ENCODE data around the gene GRM4.

- TF ChIP-seq, protein P1, sequence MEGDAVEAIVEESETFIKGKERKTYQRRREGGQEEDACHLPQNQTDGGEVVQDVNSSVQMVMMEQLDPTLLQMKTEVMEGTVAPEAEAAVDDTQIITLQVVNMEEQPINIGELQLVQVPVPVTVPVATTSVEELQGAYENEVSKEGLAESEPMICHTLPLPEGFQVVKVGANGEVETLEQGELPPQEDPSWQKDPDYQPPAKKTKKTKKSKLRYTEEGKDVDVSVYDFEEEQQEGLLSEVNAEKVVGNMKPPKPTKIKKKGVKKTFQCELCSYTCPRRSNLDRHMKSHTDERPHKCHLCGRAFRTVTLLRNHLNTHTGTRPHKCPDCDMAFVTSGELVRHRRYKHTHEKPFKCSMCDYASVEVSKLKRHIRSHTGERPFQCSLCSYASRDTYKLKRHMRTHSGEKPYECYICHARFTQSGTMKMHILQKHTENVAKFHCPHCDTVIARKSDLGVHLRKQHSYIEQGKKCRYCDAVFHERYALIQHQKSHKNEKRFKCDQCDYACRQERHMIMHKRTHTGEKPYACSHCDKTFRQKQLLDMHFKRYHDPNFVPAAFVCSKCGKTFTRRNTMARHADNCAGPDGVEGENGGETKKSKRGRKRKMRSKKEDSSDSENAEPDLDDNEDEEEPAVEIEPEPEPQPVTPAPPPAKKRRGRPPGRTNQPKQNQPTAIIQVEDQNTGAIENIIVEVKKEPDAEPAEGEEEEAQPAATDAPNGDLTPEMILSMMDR (IDR thresholded peaks at IDR 0.05), result no peak
- TF ChIP-seq EZH2 (IDR thresholded peaks at IDR 0.05) (no peak), EZH2phosphoT487 (IDR thresholded peaks at IDR 0.05) (no peak)
These were observed 152.0 kb downstream of the GRM4 start for GRCh38 chr6:33993653-33994471.
